Kidney tubule cell (primary cell): Measurements from ENCODE around the gene EIF3J.

ENCODE experiments used
- DNase-seq: peaks from one replicate; pipeline ENCODE4 v3.0.0-alpha.2; 2018; ENCODE audit warnings: low spot score

Gene EIF3J

DNA sequence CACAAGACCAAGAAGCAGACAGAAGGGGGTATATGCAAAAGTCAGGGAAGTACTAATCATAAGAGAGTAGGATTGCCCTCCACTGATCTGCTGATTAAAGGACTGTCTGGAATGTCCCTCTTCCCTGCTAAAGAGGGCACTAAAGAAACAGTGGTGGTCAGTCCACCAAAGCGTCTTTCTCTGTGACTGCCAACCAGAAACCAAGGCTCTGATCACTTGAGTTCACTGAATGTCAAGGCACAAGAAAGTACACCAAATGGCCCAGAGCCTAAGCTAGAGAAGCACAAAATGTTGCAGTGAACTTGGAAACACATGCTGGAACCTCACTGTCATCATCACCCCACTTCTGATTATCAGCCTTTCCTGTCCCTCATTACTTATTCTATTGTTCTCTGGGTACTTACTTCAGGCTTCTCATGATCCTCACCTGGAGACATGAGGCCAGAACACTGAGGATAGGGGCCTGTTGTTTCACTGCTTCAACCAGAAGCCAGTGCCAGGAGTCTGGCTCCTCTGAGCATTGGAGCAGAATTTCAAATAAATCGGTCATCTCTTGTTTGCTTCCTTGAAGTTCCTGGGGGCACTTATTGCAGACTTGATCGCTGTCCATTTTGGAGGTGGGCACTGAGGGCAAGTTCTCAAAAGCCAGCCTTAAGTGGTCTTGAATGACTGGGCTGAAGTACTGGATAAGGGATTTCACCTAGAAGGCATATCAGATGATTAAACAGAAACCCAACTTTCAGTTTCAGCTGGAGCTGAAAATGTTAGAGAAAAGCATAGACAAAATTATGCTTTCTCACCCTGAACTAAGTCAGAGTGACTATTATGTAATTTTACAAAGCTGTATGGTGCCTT lies 58.9 kb downstream of the EIF3J start:
- DNase-seq = no peak

GRCh38 chr15:44596511-44597010 lies 59.6 kb downstream of the EIF3J start:
- DNase-seq = no peak

DNA sequence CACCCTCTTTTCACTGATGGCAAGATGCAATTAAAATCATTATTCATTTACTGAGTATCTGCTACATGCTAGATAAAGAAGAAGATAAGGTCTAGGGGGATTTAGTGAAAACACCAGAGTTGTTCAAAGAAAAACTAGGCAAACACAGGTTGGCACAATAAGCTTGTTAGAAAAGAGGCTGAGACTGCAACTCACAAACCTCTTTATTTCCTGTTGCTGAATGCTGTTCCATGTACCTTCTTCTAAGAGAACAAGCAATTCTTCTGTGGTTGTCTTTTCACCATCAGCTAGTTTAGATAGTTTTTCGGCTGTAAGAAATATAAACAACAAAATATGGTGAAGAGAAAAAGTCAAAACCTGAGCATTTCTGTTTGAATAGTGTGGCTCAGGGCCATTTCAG lies 61.1 kb downstream of the EIF3J start:
- DNase-seq = no peak

DNA sequence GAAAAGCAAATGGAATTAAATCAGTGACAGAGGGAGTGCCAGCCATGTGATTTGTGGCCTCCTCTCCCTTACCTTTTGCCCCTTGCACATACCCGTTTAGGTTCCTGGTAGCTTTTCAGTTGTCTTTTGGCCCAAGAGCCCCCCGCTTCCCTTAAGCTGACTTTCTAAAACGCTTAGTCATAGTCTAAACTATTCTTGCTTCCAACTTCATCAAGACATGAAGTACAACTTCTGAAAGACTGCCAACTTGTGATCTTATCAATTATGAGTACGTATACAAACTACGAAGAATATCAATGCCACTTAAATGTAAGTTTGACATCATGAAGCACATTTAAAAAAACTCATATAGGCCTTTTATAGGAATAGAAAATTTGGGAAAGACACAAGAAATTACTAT lies 61.9 kb downstream of the EIF3J start:
- no peak for DNase-seq

GRCh38 chr15:44603126-44603525 lies 66.2 kb downstream of the EIF3J start:
- no peak for DNase-seq

DNA sequence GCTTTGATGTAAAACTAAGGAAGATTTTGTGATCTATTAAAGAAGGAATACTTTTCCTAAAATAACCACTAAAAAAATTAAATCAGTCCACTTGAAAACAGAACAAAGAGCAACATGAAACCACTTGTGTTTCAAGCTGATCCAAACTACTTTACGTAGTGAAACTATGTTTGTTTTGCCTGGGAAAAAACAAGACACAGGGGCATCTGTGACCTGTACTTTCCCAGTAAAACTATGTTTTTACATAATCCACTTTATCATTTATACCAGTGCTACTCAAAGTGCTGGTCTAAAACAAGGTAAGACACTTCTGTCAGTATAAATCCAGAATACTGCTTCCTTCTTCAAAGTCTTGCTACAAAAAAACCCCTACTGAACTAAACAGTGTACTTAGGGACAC lies 69.8 kb downstream of the EIF3J start:
- no peak for DNase-seq
